A549 treated with Mapracorat at 1 μM for 4 hours (cell line): ENCODE measurements around the gene SNX4. TPM values are rescaled to one million over a fixed set of nuclear protein-coding genes. Genes with fewer than 3 reads are reported as not detected.

Experiments
- total RNA-seq: library from RNA; stranded (reverse); fragments of 200-300 nt; extraction: Qiagen RNA extraction; gene quantifications from 5 replicates; pipeline ENCODE4 v1.2.3, GENCODE V29; 2022

Gene SNX4
- total RNA-seq, result 21.1 to 25.9 TPM (median 23.1 TPM) in 5 replicates

DNA sequence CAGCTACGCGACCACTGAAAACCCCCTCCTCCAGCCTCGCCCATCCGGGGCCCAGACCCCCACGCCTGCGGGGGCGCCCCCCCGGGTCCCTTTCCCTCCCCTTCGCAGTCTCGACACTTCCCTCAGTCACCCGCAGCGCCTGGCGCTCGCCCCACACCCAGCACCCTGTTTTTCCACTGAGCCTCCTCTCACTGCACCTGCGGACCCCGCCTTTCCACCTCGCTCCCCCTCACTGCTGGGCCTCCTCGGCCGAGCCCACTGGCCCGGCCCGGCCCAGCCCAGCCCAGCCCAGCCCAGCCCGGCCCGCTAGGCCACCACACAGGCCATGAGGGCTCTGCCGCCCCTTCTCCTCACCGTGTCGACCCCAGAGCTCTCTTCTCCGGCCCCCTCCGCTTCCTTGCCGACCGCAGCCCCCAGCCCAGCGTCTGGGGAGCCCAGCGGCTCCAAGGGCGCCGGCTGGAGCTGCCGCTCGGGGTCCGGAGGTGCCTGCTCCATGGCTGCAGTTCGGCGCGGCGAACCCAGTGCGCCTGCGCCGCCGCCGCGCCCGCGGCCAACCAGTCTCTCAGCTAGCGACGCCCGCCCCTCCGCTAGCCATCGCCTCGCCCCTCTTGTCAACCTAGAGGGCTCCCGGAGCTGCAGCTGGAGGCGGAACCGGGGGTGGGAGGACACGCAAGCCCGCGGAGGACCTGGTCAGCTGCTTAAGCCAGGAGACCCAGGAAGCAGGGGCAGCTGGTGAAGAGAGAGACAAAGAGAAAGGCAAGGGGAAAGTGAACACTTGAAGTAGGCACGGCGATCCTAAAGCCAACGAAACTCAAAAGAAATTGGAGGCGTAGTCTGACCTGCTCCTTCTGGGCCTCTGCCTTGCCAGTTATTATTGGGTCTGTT lies at the start of gene SNX4:
TSS of gene SNX4 (minus strand) at position 525 of the 885 bp plus-strand sequence. CDS start at position 495, 30 bp downstream.

Other genes with a start within 250 kb of the SNX4 start
- 7.3 to 10.4 TPM (median 9.3 TPM) in 5 replicates for gene ZNF148, start 144.9 kb downstream of the SNX4 start, total RNA-seq
- gene OSBPL11, start 75.3 kb upstream of the SNX4 start, total RNA-seq, result 6.2 to 7.5 TPM (median 6.9 TPM) in 5 replicates